Fibroblast of villous mesenchyme (primary cell): ENCODE results near the gene MYDGF. TPM values are rescaled to one million over a fixed set of nuclear protein-coding genes. Genes with fewer than 3 reads are reported as not detected.

Source experiments
- DNase-seq: peaks from one replicate; pipeline ENCODE4 v3.0.0-alpha.2; 2010; ENCODE audit warnings: low read depth
- H3K4me3 ChIP-seq: 2 replicates; pipeline ENCODE4 v1.5.1; 2011; ENCODE audit warnings: low read depth, mild to moderate bottlenecking, low read length
- CTCF ChIP-seq: IDR thresholded peaks from 2 replicates; pipeline ENCODE4 v1.5.1; 2012; ENCODE audit warnings: low read depth, mild to moderate bottlenecking, low read length; ENCODE audit not compliant: insufficient read depth
- total RNA-seq: library from RNA; depleted of rRNA; stranded (reverse); fragments of >200 nt; gene quantifications from 2 replicates; pipeline ENCODE4 v1.2.3, GENCODE V29; 2012

The MYDGF gene
- total RNA-seq, 1 donor, result 179 TPM

- TF ChIP-seq CTCF, result no peak
- no peak for DNase-seq
- no peak overlapping the region for H3K4me3 ChIP-seq
Observed at GRCh38 chr19:4701557-4701956, 31.4 kb upstream of the MYDGF start.

GRCh38 chr19:4700693-4700970 is 30.5 kb upstream of the MYDGF start:
- H3K4me3 ChIP-seq, result no peak overlapping the region
- TF ChIP-seq CTCF, result no peak
- no peak for DNase-seq

- no peak for TF ChIP-seq CTCF
- no peak overlapping the region for H3K4me3 ChIP-seq
- no peak for DNase-seq
Observed at GRCh38 chr19:4699826-4700692, 29.9 kb upstream of the MYDGF start.

GRCh38 chr19:4697304-4697703 is 27.2 kb upstream of the MYDGF start:
- no peak overlapping the region for H3K4me3 ChIP-seq
- DNase-seq, result no peak
- no peak for TF ChIP-seq CTCF

GRCh38 chr19:4695224-4695731 is 25.1 kb upstream of the MYDGF start:
- no peak overlapping the region for H3K4me3 ChIP-seq
- TF ChIP-seq CTCF, result no peak
- DNase-seq, result no peak

GRCh38 chr19:4694211-4694987 is 24.3 kb upstream of the MYDGF start:
- DNase-seq, result peak; percentile 82
- no peak overlapping the region for H3K4me3 ChIP-seq
- no peak for TF ChIP-seq CTCF
